ENCODE data around the gene PCBP4. TPM values are rescaled to one million over a fixed set of nuclear protein-coding genes. Genes with fewer than 3 reads are reported as not detected.
A peak's percentile ranks its signal among the peaks of the same experiment; 100 is the strongest.
"Not testable (repeated sequence)": the region's sequence is repeated elsewhere in the genome, so short reads cannot be mapped to it uniquely, and the experiment has no call there.

The PCBP4 gene
- total RNA-seq, 1 donor from 2014 or later = 7.4 TPM

DNA sequence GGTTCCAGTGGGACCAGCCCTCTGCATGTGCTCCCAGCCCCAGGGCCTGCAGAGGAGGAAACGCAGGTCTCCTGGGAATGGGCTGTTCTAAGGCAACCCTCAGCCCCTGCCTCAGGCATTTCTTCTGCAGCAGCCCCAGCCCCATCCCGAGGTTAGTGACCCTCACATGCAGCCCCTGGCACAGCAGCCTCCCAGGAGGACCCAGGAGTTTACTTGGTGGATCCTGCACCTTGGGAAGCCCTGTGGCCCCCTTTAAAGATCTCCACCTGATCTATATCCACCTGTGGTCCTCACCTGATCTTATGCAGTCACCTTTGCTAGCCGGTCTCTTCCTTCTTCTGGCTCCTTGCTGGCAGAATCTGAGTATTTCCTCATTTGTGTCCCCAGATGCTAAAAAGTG lies 38.3 kb downstream of the PCBP4 start:
- not testable (repeated sequence) for ATAC-seq; DNase-seq (ENCODE audit: low spot score)

DNA sequence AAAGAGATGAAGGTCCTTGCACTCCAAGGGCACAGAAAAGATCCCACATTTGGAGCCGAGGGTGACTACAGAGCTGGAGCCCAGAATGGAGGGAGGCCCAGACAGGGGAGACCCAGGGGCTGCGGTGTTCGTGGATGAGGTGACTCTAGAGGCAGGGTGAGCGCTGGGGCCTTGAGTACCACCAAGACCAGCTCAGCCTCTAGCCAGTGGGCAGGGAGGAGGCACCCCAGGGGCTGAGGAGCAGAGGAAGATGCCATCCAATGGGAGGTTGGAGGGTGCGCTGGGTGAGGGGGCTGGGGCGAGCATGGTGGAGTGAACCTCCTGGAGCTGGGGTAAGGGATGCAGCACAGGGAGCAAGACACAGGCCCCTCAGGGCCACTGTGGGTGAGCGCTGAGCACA lies 38.8 kb downstream of the PCBP4 start:
- no peak for ATAC-seq
- no peak for DNase-seq (ENCODE audit: low spot score)

DNA sequence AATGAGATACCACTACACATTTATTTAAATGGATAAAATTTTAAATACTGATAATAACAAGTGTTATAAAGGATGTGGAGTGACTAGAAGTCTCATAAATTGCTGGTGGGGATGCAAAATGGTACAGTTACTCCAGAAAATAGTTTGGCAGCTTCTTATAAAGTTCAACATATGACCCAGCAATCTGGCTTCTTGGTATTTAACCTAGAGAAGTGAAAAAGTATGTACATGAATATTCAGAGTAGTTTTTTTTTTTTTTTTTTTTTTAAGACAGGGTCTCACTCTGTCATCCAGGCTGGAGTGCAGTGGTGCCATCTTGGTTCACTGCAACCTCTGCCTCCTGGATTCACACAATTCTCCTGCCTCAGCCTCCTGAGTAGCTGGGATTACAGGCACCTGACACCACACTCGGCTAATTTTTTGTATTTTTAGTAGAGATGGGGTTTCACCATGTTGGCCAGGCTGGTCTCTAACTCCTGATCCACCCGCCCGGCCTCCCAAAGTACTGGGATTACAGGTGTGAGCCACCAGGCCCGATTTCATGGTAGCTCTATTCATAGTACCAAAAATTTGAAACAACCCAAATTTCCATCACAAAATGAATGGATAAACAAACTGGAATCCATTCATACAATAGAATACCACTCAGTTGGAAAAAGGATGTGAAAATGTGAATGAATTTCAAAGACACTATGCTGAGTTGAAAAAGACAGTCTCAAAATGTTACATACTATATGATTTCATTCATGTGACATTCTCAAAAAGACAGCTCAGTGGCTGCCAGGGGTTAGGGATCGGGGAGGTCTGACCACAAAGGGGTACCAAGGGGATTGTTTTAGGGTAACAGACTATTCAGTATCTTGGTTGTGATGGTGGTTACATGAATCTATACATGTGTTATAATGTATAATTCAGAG lies 39.9 kb downstream of the PCBP4 start:
- ATAC-seq (no peak), DNase-seq (ENCODE audit: low spot score) (no peak)

DNA sequence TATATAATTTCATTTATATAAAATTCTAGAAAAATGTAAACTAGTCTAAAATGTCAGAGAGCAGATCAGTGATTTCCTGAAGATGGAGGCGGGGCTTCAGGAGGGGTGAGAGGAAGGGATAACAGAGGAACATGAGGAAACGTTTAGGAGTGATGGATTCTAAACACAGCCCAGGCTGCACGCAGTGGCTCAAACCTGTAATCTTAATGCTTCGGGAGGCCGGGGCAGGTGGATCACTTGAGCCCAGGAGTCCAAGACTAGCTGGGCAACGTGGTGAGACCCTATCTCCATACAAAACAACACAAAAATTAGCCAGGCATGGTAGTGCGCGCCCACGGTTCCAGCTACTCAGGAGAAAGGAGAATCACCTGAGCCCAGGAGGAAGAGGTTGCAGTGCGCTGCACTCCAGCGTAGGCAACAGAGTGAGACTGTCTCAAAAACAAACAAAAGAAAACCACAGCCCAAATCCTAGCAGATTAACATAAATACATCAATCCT lies 46.1 kb downstream of the PCBP4 start:
- ATAC-seq (no peak), DNase-seq (ENCODE audit: low spot score) (no peak)

DNA sequence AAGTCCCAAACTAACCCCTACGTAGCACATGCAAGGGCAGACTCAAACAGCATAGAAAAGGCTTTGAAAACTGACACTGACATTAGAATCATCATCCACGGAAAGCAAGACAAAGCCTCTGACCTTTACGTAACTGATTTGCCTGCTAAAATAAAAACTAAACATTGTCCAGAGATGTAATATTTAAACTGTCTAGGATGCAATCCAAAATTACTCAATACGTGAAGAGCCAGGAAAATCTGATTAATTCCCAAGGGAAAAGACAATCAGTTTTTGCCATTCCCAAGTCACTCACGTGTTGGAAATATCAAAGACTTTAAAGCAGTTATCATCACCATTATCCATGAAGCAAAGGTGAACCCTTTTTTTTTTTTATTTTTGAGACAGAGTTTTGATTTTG lies 50.8 kb downstream of the PCBP4 start:
- ATAC-seq = peak; percentile 63

DNA sequence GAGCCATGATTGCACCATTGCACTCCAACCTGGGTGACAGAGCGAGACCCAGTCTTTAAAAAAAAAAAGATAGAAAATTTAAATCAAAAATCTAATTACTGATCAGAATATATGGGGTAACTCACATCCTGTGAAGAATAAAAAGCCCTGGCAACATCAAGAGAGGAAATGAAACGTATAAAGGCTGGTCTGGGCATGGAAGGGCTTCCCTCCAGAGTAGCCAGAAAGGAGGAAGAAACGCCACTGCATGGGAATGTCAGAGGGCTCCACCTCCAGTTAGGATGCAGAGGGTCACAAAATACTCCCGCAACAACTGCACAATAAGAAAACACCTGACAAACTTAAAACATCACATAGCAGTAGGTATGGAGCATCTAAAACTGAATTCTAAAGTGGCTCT lies 59.2 kb downstream of the PCBP4 start:
- DNase-seq (ENCODE audit: low spot score) (no peak), ATAC-seq (no peak)

More for the DNA sequence above, 50.8 kb downstream of the PCBP4 start:
- DNase-seq (ENCODE audit: low spot score) = no peak

Other genes with a start within 250 kb of the PCBP4 start
- gene IQCF6, start 188.2 kb downstream of the PCBP4 start, total RNA-seq = not detected
- gene IQCF2, start 105.8 kb downstream of the PCBP4 start, total RNA-seq = not detected
- gene IQCF5, start 91.9 kb downstream of the PCBP4 start, total RNA-seq = not detected
- gene IQCF1, start 64.1 kb downstream of the PCBP4 start, total RNA-seq = not detected
- 7.6 TPM for gene RRP9, start 25.6 kb downstream of the PCBP4 start, total RNA-seq
- 23.7 TPM for gene PARP3, start 25.1 kb downstream of the PCBP4 start, total RNA-seq
- gene GPR62, start 12.1 kb downstream of the PCBP4 start, total RNA-seq = not detected
- 113 TPM for gene ABHD14B, start 6.6 kb upstream of the PCBP4 start, total RNA-seq
- gene ABHD14A, start 7.6 kb upstream of the PCBP4 start, total RNA-seq = 13.8 TPM
- 301 TPM for gene ACY1, start 16.1 kb upstream of the PCBP4 start, total RNA-seq
- 392 TPM for gene RPL29, start 28.4 kb upstream of the PCBP4 start, total RNA-seq
- gene DUSP7, start 89.1 kb upstream of the PCBP4 start, total RNA-seq = 4.3 TPM
- 2.1 TPM for gene POC1A, start 187.0 kb upstream of the PCBP4 start, total RNA-seq
- 187 TPM for gene ALAS1, start 230.7 kb upstream of the PCBP4 start, total RNA-seq